Loucy (cell line): ENCODE data around the gene INSIG2.

Source experiments
- H2AFZ ChIP-seq: fragments of 200-600 bp; sonication (generic); 2 replicates; pipeline ENCODE4 v1.6.0; 2016; ENCODE audit warnings: antibody characterized with exemption, mild to moderate bottlenecking, low read length, moderate library complexity
- H3F3A ChIP-seq: fragments of 200-600 bp; 2 replicates; pipeline ENCODE4 v1.6.0; 2016; ENCODE audit warnings: antibody characterized with exemption, low read depth, mild to moderate bottlenecking
- H3K27me3 ChIP-seq: fragments of 200-600 bp; sonication (generic); 2 replicates; pipeline ENCODE4 v1.6.1; 2014; ENCODE audit warnings: low read length, mild to moderate bottlenecking; ENCODE audit not compliant: insufficient read depth, poor library complexity, severe bottlenecking
- H3K36me3 ChIP-seq: fragments of 200-600 bp; sonication (generic); 2 replicates; pipeline ENCODE4 v1.6.1; 2016; ENCODE audit warnings: low read length; ENCODE audit not compliant: insufficient read depth
- H3K4me1 ChIP-seq: fragments of 200-600 bp; sonication (generic); 2 replicates; pipeline ENCODE4 v1.5.1; 2014; ENCODE audit warnings: low read length, mild to moderate bottlenecking; ENCODE audit not compliant: insufficient read depth, poor library complexity, severe bottlenecking
- H3K4me2 ChIP-seq: fragments of 200-600 bp; sonication (generic); 2 replicates; pipeline ENCODE4 v1.6.0; 2014; ENCODE audit warnings: antibody characterized with exemption, low read length, low read depth, mild to moderate bottlenecking; ENCODE audit not compliant: poor library complexity, severe bottlenecking
- H3K4me3 ChIP-seq: fragments of 200-600 bp; sonication (generic); 2 replicates; pipeline ENCODE4 v1.5.1; 2014; ENCODE audit warnings: low read length, mild to moderate bottlenecking, mixed read lengths; ENCODE audit not compliant: poor library complexity, severe bottlenecking
- H3K79me2 ChIP-seq: fragments of 200-600 bp; sonication (generic); 2 replicates; pipeline ENCODE4 v1.6.1; 2014; ENCODE audit warnings: low read length; ENCODE audit not compliant: insufficient read depth
- H3K9ac ChIP-seq: fragments of 200-600 bp; sonication (generic); 2 replicates; pipeline ENCODE4 v1.6.0; 2014; ENCODE audit warnings: mild to moderate bottlenecking, low read depth, low read length, moderate library complexity; ENCODE audit not compliant: poor library complexity, severe bottlenecking
- H3K9me2 ChIP-seq: fragments of 200-600 bp; sonication (generic); replicated peaks from 2 replicates; pipeline ENCODE4 v1.6.1; 2016; ENCODE audit warnings: low read depth, low read length, mixed read lengths
- H3K9me3 ChIP-seq: fragments of 200-600 bp; sonication (generic); 2 replicates; pipeline ENCODE4 v1.6.1; 2014; ENCODE audit warnings: mild to moderate bottlenecking, antibody characterized with exemption, low read length, low read depth; ENCODE audit not compliant: insufficient read depth
- H4K20me1 ChIP-seq: fragments of 200-600 bp; sonication (generic); 2 replicates; pipeline ENCODE4 v1.6.0; 2014; ENCODE audit warnings: antibody characterized with exemption, low read length, mild to moderate bottlenecking; ENCODE audit not compliant: insufficient read depth, poor library complexity, severe bottlenecking
- EZH2phosphoT487 ChIP-seq: fragments of 200-600 bp; IDR thresholded peaks from 2 replicates; pipeline ENCODE4 v1.6.1; 2018; ENCODE audit warnings: antibody characterized with exemption, mild to moderate bottlenecking, moderate library complexity, borderline replicate concordance
- TF ChIP-seq, protein P1 (sequence below): fragments of 200-600 bp; sonication (generic); conservative IDR thresholded peaks from 2 replicates; pipeline ENCODE4 v1.5.1; 2014; ENCODE audit warnings: mild to moderate bottlenecking, antibody characterized with exemption, low read length

Gene INSIG2

DNA sequence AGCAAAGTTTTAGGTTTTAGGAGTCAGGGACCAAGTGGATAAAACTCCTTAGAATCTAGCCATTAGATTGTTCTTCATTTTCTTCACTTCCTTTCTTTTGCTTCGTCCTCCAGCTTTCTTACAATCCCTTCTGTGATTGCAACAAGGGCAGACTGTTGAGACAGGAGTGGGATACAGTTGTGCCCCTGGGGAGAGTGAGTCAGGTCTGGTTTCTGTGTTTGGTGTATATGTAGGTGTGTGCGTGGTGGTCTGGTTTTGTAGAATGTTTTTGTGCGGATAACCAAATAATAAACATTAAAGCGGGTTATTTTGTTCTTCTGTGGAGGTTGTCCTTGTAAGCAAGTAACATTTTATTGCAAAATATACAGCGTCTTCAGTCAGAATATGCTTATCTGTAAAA, 7.3 kb downstream of the INSIG2 start:
- Histone ChIP-seq H3K27me3 (no peaks in the 10 kb centered on the region), H3K79me2 (peaks cover 95% of the 10 kb centered on the region), H2AFZ (no peak overlapping the region), H4K20me1 (peaks cover 83% of the 10 kb centered on the region), H3K4me2 (peak overlapping the region; percentile 80), H3K4me3 (peak overlapping the region; percentile 66), H3K9me3 (no peaks in the 10 kb centered on the region), H3K9ac (peak overlapping the region; percentile 46), H3K4me1 (peaks cover 67% of the 10 kb centered on the region), H3K9me2 (no peaks in the 10 kb centered on the region), H3F3A (no peaks in the 10 kb centered on the region), H3K36me3 (peaks cover 40% of the 10 kb centered on the region; the same call in 1 of the 2 replicates)
- TF ChIP-seq EZH2phosphoT487, result no peak
- TF ChIP-seq, protein P1, sequence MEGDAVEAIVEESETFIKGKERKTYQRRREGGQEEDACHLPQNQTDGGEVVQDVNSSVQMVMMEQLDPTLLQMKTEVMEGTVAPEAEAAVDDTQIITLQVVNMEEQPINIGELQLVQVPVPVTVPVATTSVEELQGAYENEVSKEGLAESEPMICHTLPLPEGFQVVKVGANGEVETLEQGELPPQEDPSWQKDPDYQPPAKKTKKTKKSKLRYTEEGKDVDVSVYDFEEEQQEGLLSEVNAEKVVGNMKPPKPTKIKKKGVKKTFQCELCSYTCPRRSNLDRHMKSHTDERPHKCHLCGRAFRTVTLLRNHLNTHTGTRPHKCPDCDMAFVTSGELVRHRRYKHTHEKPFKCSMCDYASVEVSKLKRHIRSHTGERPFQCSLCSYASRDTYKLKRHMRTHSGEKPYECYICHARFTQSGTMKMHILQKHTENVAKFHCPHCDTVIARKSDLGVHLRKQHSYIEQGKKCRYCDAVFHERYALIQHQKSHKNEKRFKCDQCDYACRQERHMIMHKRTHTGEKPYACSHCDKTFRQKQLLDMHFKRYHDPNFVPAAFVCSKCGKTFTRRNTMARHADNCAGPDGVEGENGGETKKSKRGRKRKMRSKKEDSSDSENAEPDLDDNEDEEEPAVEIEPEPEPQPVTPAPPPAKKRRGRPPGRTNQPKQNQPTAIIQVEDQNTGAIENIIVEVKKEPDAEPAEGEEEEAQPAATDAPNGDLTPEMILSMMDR, result no peak

DNA sequence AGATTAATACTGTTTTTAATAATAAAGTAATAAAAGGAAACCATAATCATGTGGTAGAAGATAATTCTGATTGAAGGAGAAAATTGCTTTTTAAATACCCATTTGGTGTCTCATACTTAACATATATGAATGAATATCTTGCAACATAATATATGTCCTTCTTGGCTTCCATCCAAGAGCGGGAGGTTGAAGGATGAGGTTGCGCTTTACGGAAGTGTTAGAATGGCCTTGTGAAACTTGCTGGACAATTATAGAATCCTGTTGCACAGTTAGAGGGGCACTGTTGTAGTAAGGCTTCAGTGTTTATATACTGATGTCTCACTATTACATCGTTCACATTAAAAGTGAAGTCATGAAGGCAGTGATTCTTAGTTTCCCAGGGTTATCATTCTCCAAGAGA, 9.4 kb downstream of the INSIG2 start:
- Histone ChIP-seq H2AFZ (no peak overlapping the region), H3K4me2 (peak overlapping the region; percentile 80), H3K27me3 (no peaks in the 10 kb centered on the region), H4K20me1 (peaks cover 83% of the 10 kb centered on the region), H3K9ac (peak overlapping the region; percentile 47), H3K9me2 (no peaks in the 10 kb centered on the region), H3K9me3 (no peaks in the 10 kb centered on the region), H3F3A (no peaks in the 10 kb centered on the region), H3K4me3 (peak overlapping the region; percentile 56), H3K79me2 (peaks cover 95% of the 10 kb centered on the region), H3K36me3 (peaks cover 61% of the 10 kb centered on the region; the same call in 1 of the 2 replicates), H3K4me1 (peaks cover 66% of the 10 kb centered on the region)
- TF ChIP-seq, protein P1, result no peak
- TF ChIP-seq EZH2phosphoT487, result no peak

DNA sequence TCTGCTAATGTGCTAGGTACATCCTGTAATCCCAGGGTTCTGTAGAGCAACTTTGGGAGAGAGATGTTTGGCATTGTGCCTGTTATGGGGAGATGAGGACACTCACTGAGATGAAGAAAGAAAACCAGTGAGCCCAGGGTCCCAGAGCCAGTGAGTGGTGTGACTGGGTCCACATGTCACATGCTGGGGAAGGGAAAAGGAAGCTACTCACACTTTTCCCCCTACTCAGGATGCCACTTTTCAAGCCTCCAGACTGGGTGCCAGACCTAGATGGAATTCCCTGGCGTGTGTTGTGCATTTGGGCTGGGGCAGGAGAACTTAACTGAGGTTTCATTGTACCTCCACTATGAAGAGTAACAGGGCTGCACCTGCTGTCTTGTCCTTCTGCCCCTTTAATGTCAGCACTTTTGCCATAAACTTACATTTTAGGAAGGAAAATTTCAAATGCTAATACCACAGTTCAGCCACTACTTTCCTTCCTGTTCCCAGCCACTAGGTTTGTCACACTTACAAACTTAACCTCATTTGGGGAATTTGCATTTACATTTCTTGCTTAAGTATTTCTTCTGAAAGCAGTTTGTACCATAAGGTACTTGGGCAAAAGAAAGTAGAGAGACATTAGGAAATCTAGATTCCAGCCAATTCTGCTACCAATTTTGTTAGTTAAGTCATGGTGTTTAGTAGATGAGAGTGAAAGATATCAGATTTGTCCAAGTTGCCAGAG, 10.2 kb downstream of the INSIG2 start:
- Histone ChIP-seq H4K20me1 (peaks cover 84% of the 10 kb centered on the region), H3K4me1 (peaks cover 66% of the 10 kb centered on the region), H3K4me2 (peak overlapping the region; percentile 80), H3F3A (no peaks in the 10 kb centered on the region), H3K4me3 (peak overlapping the region; percentile 56), H3K9ac (peak overlapping the region; percentile 47), H3K27me3 (no peaks in the 10 kb centered on the region), H3K36me3 (peaks cover 69% of the 10 kb centered on the region), H3K79me2 (peaks cover 100% of the 10 kb centered on the region), H3K9me2 (no peaks in the 10 kb centered on the region), H2AFZ (no peak overlapping the region), H3K9me3 (no peaks in the 10 kb centered on the region)
- TF ChIP-seq EZH2phosphoT487, result no peak
- TF ChIP-seq, protein P1, result no peak
